HepG2 (cell line): ENCODE measurements around the gene SLC39A2. TPM values are rescaled to one million over a fixed set of nuclear protein-coding genes. Genes with fewer than 3 reads are reported as not detected.

Source experiments
- ADNP ChIP-seq: sonication (generic); formaldehyde crosslinking; IDR thresholded peaks from 2 replicates; pipeline ENCODE4 v1.4.0; 2020; ENCODE audit warnings: missing genetic modification reagents
- CHCHD3 ChIP-seq: sonication (generic); formaldehyde crosslinking; IDR thresholded peaks from 2 replicates; pipeline ENCODE4 v1.8.0; 2022; ENCODE audit warnings: mild to moderate bottlenecking, missing genetic modification reagents, moderate library complexity
- DMAP1 ChIP-seq: IDR thresholded peaks from 2 replicates; pipeline ENCODE4 v1.6.1; 2016
- ELF3 ChIP-seq: IDR thresholded peaks from 2 replicates; pipeline ENCODE4 v1.6.1; 2016; ENCODE audit warnings: missing genetic modification reagents, missing compliant biosample characterization
- IRF2 ChIP-seq: IDR thresholded peaks from 2 replicates; pipeline ENCODE4 v1.6.1; 2018; ENCODE audit warnings: missing genetic modification reagents, missing compliant biosample characterization
- ISX ChIP-seq: sonication (generic); formaldehyde crosslinking; conservative IDR thresholded peaks from 2 replicates; pipeline ENCODE4 v1.5.0; 2020; ENCODE audit warnings: missing genetic modification reagents
- JUNB ChIP-seq: sonication (generic); formaldehyde crosslinking; IDR thresholded peaks from 2 replicates; pipeline ENCODE4 v1.8.0; 2022; ENCODE audit warnings: missing genetic modification reagents, mild to moderate bottlenecking, borderline replicate concordance
- KDM2A ChIP-seq: sonication (generic); formaldehyde crosslinking; IDR thresholded peaks from 2 replicates; pipeline ENCODE4 v1.4.0; 2020; ENCODE audit warnings: low read depth, missing genetic modification reagents, borderline replicate concordance
- KDM5B ChIP-seq: sonication (generic); formaldehyde crosslinking; IDR thresholded peaks from 2 replicates; pipeline ENCODE4 v1.4.0; 2020; ENCODE audit warnings: missing genetic modification reagents, mild to moderate bottlenecking, borderline replicate concordance
- KLF16 ChIP-seq, 2 experiments: sonication (generic) in 1 of 2; formaldehyde crosslinking in 1 of 2; IDR thresholded peaks; 2 replicates each; pipeline versions ENCODE4 v1.6.1 to v1.8.0; 2016 to 2023; ENCODE audit warnings: missing genetic modification reagents in 2 of 2, missing compliant biosample characterization in 1 of 2
- MAFF ChIP-seq: IDR thresholded peaks from 2 replicates; pipeline ENCODE4 v1.6.1; 2011; ENCODE audit warnings: low read depth, low read length, improper control_type of control experiment
- NCOR1 ChIP-seq: fragments of 200-600 bp; sonication (generic); IDR thresholded peaks from 2 replicates; pipeline ENCODE4 v1.7.0; 2017; ENCODE audit warnings: antibody characterized with exemption, low read length, borderline replicate concordance
- REL ChIP-seq: sonication (generic); formaldehyde crosslinking; conservative IDR thresholded peaks from 2 replicates; pipeline ENCODE4 v1.8.0; 2022; ENCODE audit warnings: mild to moderate bottlenecking, missing genetic modification reagents, moderate library complexity
- SKI ChIP-seq: fragments of 450-650 bp; IDR thresholded peaks from one replicate; pipeline ENCODE4 v1.6.1; 2018; ENCODE audit warnings: mild to moderate bottlenecking; ENCODE audit not compliant: partially characterized antibody
- TARDBP ChIP-seq: sonication (generic); formaldehyde crosslinking; IDR thresholded peaks from 2 replicates; pipeline ENCODE4 v1.8.0; 2022; ENCODE audit warnings: mild to moderate bottlenecking, missing genetic modification reagents
- TGIF2 ChIP-seq: IDR thresholded peaks from 2 replicates; pipeline ENCODE4 v1.6.1; 2016; ENCODE audit warnings: control low read depth, missing compliant biosample characterization
- ZBTB21 ChIP-seq: sonication (generic); formaldehyde crosslinking; IDR thresholded peaks from 2 replicates; pipeline ENCODE4 v1.4.0; 2020; ENCODE audit warnings: missing genetic modification reagents
- ZFP36L1 ChIP-seq: sonication (generic); formaldehyde crosslinking; IDR thresholded peaks from 2 replicates; pipeline ENCODE4 v1.8.0; 2022; ENCODE audit warnings: mild to moderate bottlenecking, missing genetic modification reagents, moderate library complexity
- ZNF251 ChIP-seq: sonication (generic); formaldehyde crosslinking; IDR thresholded peaks from 2 replicates; pipeline ENCODE4 v1.9.0; 2021; ENCODE audit warnings: mild to moderate bottlenecking, missing genetic modification reagents
- ZNF333 ChIP-seq: sonication (generic); formaldehyde crosslinking; IDR thresholded peaks from 2 replicates; pipeline ENCODE4 v1.4.0; 2020; ENCODE audit warnings: mild to moderate bottlenecking, missing genetic modification reagents, borderline replicate concordance
- ZNF775 ChIP-seq: sonication (generic); formaldehyde crosslinking; IDR thresholded peaks from 2 replicates; pipeline ENCODE4 v1.4.0; 2020; ENCODE audit warnings: missing genetic modification reagents, mild to moderate bottlenecking, moderate library complexity, borderline replicate concordance
- polyA plus RNA-seq, 8 experiments: library from polyadenylated mRNA; depleted of rRNA in 3 of 8; stranded (reverse) in 7 of 8; unstranded in 1 of 8; fragments of >200 nt; fragmentation: Illumina TruSeq in 4 of 8; extraction: Trizol in 4 of 8; gene quantifications; 2 replicates each; pipeline versions ENCODE4 v1.2.1 to v1.2.3, GENCODE V29; 2011 to 2016; ENCODE audit warnings: low read depth in 4 of 8, missing spikeins in 1 of 8, mixed read lengths in 1 of 8; ENCODE audit not compliant: insufficient read depth in 1 of 8
- total RNA-seq, 5 experiments: library from RNA; depleted of rRNA; stranded (reverse); fragments of >200 nt; fragmentation: Illumina TruSeq; extraction: Trizol; gene quantifications; 2 replicates each; pipeline ENCODE4 v1.2.3, GENCODE V29; 2016; ENCODE audit warnings: low read depth in 1 of 5
- TF ChIP-seq, protein P1 (sequence below): sonication (generic); formaldehyde crosslinking; conservative IDR thresholded peaks from 2 replicates; pipeline ENCODE4 v1.8.0; 2022; ENCODE audit warnings: low read depth, missing genetic modification reagents
- TF ChIP-seq, protein P2 (sequence below): sonication (generic); formaldehyde crosslinking; IDR thresholded peaks from 2 replicates; pipeline ENCODE4 v1.4.0; 2020; ENCODE audit warnings: missing genetic modification reagents
- TF ChIP-seq, protein P3 (sequence below): sonication (generic); formaldehyde crosslinking; IDR thresholded peaks from 2 replicates; pipeline ENCODE4 v1.5.0; 2020; ENCODE audit warnings: mild to moderate bottlenecking, missing genetic modification reagents, moderate library complexity
- TF ChIP-seq, protein P4 (sequence below): sonication (generic); formaldehyde crosslinking; IDR thresholded peaks from 2 replicates; pipeline ENCODE4 v1.8.0; 2022; ENCODE audit warnings: mild to moderate bottlenecking, missing genetic modification reagents

The SLC39A2 gene
- total and polyA plus RNA-seq, 2 of the 13 experiments (the other 11 are each of a cell fraction or from before 2014, with no cell fraction given), result 0.08 to 0.11 TPM

DNA sequence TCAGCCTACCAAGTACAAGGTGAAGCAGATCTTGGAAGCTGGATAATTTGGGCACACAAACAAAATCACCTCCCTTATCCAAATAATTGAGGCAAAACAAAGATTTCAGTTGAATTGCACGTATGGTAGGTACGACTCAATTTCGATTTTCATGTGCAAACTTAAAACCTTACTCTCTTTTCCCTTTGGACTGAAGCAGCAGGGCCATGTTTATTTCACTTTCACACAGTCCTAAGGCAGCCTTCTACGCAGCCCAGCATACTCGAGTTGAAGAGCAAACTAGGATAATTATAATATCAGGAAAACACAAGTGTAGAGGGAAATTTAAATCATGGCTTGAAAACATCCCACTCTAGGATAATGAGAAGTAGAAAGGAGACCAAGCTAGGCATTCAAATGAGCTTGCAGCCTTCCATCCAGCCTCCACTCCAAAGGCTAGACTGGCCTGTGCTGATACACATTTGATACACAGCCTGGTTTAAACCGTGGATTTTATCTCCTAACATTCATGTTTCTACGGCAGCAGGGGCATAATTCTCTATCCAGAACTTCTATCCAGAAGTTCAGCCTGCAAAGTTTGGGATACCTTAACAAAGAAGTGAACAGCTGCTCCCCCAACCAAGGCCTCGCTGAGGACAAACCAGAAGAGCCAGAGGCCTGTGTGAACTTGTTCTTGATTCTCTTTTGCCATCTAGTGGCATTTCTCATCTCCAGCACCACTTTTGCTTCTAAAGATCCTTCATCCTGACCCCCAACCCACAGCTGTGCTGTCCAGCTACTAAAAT is 40.7 kb downstream of the SLC39A2 start (continued):
- TF ChIP-seq KDM2A (CRISPR knock-in tag), result no peak
- TF ChIP-seq ZNF333 (CRISPR knock-in tag), result no peak
- no peak for TF ChIP-seq ISX (CRISPR knock-in tag)
- TF ChIP-seq, protein P1, sequence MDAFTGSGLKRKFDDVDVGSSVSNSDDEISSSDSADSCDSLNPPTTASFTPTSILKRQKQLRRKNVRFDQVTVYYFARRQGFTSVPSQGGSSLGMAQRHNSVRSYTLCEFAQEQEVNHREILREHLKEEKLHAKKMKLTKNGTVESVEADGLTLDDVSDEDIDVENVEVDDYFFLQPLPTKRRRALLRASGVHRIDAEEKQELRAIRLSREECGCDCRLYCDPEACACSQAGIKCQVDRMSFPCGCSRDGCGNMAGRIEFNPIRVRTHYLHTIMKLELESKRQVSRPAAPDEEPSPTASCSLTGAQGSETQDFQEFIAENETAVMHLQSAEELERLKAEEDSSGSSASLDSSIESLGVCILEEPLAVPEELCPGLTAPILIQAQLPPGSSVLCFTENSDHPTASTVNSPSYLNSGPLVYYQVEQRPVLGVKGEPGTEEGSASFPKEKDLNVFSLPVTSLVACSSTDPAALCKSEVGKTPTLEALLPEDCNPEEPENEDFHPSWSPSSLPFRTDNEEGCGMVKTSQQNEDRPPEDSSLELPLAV (CRISPR knock-in tag), result no peak
- TF ChIP-seq ELF3 (CRISPR knock-in tag), result peak; percentile 50; the same call in 1 of the 2 replicates
- peak; percentile 40; the same call in 1 of the 2 replicates for TF ChIP-seq IRF2
- no peak for TF ChIP-seq NCOR1
- no peak for TF ChIP-seq JUNB (CRISPR knock-in tag)
- TF ChIP-seq ZFP36L1 (CRISPR knock-in tag), result no peak
- TF ChIP-seq ADNP (CRISPR knock-in tag), result no peak
- no peak; the same call in 1 of the 2 replicates for TF ChIP-seq DMAP1 (CRISPR knock-in tag)
- no peak for TF ChIP-seq SKI
- no peak for TF ChIP-seq ZBTB21 (CRISPR knock-in tag)
- TF ChIP-seq, protein P2, sequence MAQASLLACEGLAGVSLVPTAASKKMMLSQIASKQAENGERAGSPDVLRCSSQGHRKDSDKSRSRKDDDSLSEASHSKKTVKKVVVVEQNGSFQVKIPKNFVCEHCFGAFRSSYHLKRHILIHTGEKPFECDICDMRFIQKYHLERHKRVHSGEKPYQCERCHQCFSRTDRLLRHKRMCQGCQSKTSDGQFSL (CRISPR knock-in tag), result peak; percentile 87; the same call in 1 of the 2 replicates
- no peak for TF ChIP-seq TGIF2 (CRISPR knock-in tag)
- 0 out of 2 replicates have a peak, but pooled peaks have one; percentile 36 for TF ChIP-seq TARDBP (CRISPR knock-in tag)
- TF ChIP-seq, protein P3, sequence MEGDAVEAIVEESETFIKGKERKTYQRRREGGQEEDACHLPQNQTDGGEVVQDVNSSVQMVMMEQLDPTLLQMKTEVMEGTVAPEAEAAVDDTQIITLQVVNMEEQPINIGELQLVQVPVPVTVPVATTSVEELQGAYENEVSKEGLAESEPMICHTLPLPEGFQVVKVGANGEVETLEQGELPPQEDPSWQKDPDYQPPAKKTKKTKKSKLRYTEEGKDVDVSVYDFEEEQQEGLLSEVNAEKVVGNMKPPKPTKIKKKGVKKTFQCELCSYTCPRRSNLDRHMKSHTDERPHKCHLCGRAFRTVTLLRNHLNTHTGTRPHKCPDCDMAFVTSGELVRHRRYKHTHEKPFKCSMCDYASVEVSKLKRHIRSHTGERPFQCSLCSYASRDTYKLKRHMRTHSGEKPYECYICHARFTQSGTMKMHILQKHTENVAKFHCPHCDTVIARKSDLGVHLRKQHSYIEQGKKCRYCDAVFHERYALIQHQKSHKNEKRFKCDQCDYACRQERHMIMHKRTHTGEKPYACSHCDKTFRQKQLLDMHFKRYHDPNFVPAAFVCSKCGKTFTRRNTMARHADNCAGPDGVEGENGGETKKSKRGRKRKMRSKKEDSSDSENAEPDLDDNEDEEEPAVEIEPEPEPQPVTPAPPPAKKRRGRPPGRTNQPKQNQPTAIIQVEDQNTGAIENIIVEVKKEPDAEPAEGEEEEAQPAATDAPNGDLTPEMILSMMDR, result peak; percentile 93
- no peak for TF ChIP-seq KLF16 (CRISPR knock-in tag; IDR thresholded peaks at IDR 0.05)
- TF ChIP-seq, protein P4, sequence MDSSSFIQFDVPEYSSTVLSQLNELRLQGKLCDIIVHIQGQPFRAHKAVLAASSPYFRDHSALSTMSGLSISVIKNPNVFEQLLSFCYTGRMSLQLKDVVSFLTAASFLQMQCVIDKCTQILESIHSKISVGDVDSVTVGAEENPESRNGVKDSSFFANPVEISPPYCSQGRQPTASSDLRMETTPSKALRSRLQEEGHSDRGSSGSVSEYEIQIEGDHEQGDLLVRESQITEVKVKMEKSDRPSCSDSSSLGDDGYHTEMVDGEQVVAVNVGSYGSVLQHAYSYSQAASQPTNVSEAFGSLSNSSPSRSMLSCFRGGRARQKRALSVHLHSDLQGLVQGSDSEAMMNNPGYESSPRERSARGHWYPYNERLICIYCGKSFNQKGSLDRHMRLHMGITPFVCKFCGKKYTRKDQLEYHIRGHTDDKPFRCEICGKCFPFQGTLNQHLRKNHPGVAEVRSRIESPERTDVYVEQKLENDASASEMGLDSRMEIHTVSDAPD (CRISPR knock-in tag), result no peak
- TF ChIP-seq ZNF251 (CRISPR knock-in tag), result no peak
- no peak for TF ChIP-seq ZNF775 (CRISPR knock-in tag)
- no peak for TF ChIP-seq MAFF
- TF ChIP-seq KDM5B (CRISPR knock-in tag), result 0 out of 2 replicates have a peak, but pooled peaks have one; percentile 23
- TF ChIP-seq REL (CRISPR knock-in tag), result no peak
- TF ChIP-seq CHCHD3 (CRISPR knock-in tag), result no peak
